Measurements from ENCODE around the gene PFKFB3.

PFKFB3 gene

DNA sequence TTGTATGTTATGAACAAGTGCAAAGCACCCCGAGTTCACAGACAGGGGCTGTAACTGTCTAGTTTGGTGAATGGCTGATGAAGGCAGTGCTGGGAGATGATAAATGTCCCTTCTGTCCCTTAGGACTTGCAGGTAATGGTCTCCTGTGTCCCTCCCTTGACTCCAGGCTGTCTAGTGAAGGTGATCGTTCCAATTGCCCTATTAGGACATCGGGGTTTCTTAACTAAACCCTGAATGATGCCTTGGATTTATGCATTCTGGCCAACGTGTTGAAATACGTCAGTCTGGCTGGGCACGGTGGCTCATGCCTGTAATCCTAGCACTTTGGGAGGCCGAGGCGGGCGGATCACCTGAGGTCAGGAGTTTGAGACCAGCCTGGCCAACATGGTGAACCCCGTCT is 69.4 kb downstream of the PFKFB3 start:
- H3K4me3 ChIP-seq (ENCODE audit: severe bottlenecking), result no peak overlapping the region
- peaks cover 12% of the 10 kb centered on the region for H3K4me1 ChIP-seq (ENCODE audit: insufficient read depth, poor library complexity, severe bottlenecking)
- no peak for ATAC-seq (ENCODE audit: low read depth)
- H3K27ac ChIP-seq (ENCODE audit: poor library complexity, severe bottlenecking), result no peak overlapping the region
- no peak for DNase-seq (ENCODE audit: low spot score)
- no peaks in the 10 kb centered on the region for H3K9me3 ChIP-seq (ENCODE audit: severe bottlenecking)
- H3K36me3 ChIP-seq (ENCODE audit: low read depth), result no peaks in the 10 kb centered on the region
- H3K27me3 ChIP-seq (ENCODE audit: insufficient read depth, poor library complexity, severe bottlenecking), result no peaks in the 10 kb centered on the region
- TF ChIP-seq, protein P1, sequence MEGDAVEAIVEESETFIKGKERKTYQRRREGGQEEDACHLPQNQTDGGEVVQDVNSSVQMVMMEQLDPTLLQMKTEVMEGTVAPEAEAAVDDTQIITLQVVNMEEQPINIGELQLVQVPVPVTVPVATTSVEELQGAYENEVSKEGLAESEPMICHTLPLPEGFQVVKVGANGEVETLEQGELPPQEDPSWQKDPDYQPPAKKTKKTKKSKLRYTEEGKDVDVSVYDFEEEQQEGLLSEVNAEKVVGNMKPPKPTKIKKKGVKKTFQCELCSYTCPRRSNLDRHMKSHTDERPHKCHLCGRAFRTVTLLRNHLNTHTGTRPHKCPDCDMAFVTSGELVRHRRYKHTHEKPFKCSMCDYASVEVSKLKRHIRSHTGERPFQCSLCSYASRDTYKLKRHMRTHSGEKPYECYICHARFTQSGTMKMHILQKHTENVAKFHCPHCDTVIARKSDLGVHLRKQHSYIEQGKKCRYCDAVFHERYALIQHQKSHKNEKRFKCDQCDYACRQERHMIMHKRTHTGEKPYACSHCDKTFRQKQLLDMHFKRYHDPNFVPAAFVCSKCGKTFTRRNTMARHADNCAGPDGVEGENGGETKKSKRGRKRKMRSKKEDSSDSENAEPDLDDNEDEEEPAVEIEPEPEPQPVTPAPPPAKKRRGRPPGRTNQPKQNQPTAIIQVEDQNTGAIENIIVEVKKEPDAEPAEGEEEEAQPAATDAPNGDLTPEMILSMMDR (IDR thresholded peaks at IDR 0.05; ENCODE audit: poor library complexity, severe bottlenecking), result no peak

DNA sequence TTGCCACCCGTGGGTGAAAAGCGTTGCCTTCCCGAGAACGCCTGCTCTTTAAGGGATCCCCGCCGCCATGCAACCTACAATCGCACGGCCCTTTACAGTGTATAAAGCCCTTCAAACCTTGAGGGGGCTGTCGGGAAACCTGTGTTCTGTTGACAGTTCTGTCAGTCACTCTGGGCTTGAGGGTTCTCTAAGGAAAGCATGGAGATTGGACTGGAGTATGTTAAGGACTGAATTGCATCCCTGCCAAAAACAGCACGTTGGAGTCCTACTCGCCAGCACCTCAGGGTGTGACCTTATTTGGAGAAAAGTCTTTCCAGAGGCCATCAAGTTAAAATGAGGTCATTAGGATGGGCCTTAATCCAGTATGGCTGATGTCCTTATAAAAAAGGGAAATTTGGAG is 70.6 kb downstream of the PFKFB3 start:
- DNase-seq (ENCODE audit: low spot score) (no peak), ATAC-seq (ENCODE audit: low read depth) (no peak)
- no peak overlapping the region for H3K27ac ChIP-seq (ENCODE audit: poor library complexity, severe bottlenecking)
- H3K36me3 ChIP-seq (ENCODE audit: low read depth), result no peaks in the 10 kb centered on the region
- no peak overlapping the region for H3K4me3 ChIP-seq (ENCODE audit: severe bottlenecking)
- TF ChIP-seq, protein P1 (IDR thresholded peaks at IDR 0.05; ENCODE audit: poor library complexity, severe bottlenecking), result no peak
- peaks cover 12% of the 10 kb centered on the region for H3K4me1 ChIP-seq (ENCODE audit: insufficient read depth, poor library complexity, severe bottlenecking)
- no peaks in the 10 kb centered on the region for H3K9me3 ChIP-seq (ENCODE audit: severe bottlenecking)
- no peaks in the 10 kb centered on the region for H3K27me3 ChIP-seq (ENCODE audit: insufficient read depth, poor library complexity, severe bottlenecking)

DNA sequence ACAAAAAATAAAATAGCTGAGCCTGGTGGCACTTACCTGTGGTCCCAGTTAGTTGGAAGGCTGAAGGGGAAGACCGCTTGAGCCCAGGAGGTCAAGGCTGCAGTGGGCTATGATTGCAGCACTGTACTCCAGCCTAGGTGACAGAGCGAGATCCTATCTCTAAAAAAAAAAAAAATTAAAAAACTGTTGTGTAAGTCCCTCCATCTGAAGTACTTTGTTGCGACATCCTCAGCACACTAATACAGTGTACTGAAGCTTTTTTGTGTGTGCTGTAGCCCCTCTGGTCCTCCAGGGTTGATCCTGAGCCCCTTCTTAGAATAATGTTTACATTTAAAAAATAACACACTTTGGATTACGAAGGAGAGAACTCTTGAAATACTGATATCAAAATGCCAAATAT is 71.3 kb downstream of the PFKFB3 start:
- peak overlapping the region; percentile 73 for H3K27ac ChIP-seq (ENCODE audit: poor library complexity, severe bottlenecking)
- ATAC-seq (ENCODE audit: low read depth), result no peak

DNA sequence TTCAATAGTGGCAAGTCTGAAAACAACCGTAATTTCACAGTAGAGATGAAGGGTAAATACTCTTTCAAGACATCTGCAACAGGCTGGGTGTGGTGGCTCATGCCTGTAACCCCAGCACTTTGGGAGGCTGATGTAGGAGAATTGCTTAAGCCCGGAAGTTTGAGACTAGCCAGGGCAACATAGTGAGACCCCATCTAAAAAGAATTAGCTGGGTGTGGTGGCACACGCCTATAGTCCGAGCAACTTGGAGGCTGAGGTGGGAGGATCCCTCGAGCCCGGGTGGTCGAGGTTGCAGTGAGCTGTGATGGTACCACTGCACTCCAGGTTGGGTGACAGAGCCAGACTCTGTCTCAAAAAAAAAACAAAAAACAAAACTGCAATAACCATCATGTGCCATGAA is 71.8 kb downstream of the PFKFB3 start:
- Histone ChIP-seq H3K27me3 (ENCODE audit: insufficient read depth, poor library complexity, severe bottlenecking) (no peaks in the 10 kb centered on the region), H3K4me3 (ENCODE audit: severe bottlenecking) (no peak overlapping the region), H3K4me1 (ENCODE audit: insufficient read depth, poor library complexity, severe bottlenecking) (peaks cover 12% of the 10 kb centered on the region), H3K36me3 (ENCODE audit: low read depth) (no peaks in the 10 kb centered on the region), H3K9me3 (ENCODE audit: severe bottlenecking) (no peaks in the 10 kb centered on the region), H3K27ac (ENCODE audit: poor library complexity, severe bottlenecking) (peak overlapping the region; percentile 73)
- TF ChIP-seq, protein P1 (IDR thresholded peaks at IDR 0.05; ENCODE audit: poor library complexity, severe bottlenecking), result no peak
- no peak for DNase-seq (ENCODE audit: low spot score)
- ATAC-seq (ENCODE audit: low read depth), result no peak

More for the DNA sequence above, 71.3 kb downstream of the PFKFB3 start:
- no peaks in the 10 kb centered on the region for H3K27me3 ChIP-seq (ENCODE audit: insufficient read depth, poor library complexity, severe bottlenecking)
- no peak overlapping the region for H3K4me3 ChIP-seq (ENCODE audit: severe bottlenecking)
- TF ChIP-seq, protein P1 (IDR thresholded peaks at IDR 0.05; ENCODE audit: poor library complexity, severe bottlenecking), result no peak
- H3K9me3 ChIP-seq (ENCODE audit: severe bottlenecking), result no peaks in the 10 kb centered on the region
- H3K36me3 ChIP-seq (ENCODE audit: low read depth), result no peaks in the 10 kb centered on the region
- H3K4me1 ChIP-seq (ENCODE audit: insufficient read depth, poor library complexity, severe bottlenecking), result peaks cover 12% of the 10 kb centered on the region
- DNase-seq (ENCODE audit: low spot score), result no peak

DNA sequence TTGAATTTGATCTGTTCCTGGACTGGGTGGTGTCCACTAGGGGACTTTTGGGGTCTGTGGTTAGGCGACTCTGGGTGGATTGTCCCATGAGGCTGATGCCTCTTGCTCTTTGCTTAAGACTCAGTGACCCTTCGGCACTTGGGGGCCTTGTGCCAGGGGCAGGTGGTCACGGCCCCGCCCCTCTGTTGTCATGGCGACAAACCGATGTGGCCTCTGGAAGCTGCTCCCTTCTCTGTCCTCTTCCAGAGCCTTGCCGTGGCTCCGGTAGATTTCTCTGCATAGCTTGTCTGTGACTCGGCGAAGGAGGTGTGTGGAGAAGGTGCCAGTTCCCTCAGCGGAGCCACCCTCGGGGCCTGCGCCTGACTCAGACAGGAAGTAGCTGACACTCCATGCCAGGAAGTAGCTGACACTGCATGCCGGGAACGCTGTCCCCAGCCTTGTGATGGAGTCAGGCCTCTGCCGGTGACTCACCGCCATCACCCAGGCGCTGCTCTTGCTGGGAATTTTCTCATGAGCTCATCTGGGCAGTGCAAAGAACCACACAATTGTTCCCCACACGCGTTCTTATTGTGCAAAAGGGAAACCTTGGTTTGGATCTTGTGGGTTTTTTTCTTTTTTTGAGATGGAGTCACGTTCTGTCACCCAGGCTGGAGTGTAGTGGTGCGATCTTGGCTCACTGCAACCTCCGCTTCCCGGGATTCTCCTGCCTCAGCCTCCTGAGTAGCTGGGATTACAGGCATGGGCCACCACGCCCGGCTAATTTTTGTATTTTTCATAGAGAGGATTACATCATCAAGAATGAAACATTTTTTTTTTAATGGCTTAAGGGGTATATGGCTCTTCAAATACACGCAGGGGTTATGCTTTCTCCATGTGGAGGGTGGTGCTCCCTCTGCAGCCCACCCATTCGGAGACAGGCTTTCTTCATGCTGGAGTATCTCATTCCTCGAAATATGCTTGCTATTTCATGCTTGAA is 72.6 kb downstream of the PFKFB3 start:
- H3K9me3 ChIP-seq (ENCODE audit: severe bottlenecking), result no peaks in the 10 kb centered on the region
- DNase-seq (ENCODE audit: low spot score) (peak; percentile 96), ATAC-seq (ENCODE audit: low read depth) (peak; percentile 99)
- no peaks in the 10 kb centered on the region for H3K27me3 ChIP-seq (ENCODE audit: insufficient read depth, poor library complexity, severe bottlenecking)
- H3K4me3 ChIP-seq (ENCODE audit: severe bottlenecking), result no peak overlapping the region
- TF ChIP-seq, protein P1 (IDR thresholded peaks at IDR 0.05; ENCODE audit: poor library complexity, severe bottlenecking), result no peak
- peaks cover 12% of the 10 kb centered on the region for H3K4me1 ChIP-seq (ENCODE audit: insufficient read depth, poor library complexity, severe bottlenecking)
- peak overlapping the region; percentile 73 for H3K27ac ChIP-seq (ENCODE audit: poor library complexity, severe bottlenecking)
- H3K36me3 ChIP-seq (ENCODE audit: low read depth), result no peaks in the 10 kb centered on the region
